Glutamatergic neuron (in vitro differentiated cells): Measurements from ENCODE around the gene NKAPL. TPM values are rescaled to one million over a fixed set of nuclear protein-coding genes. Genes with fewer than 3 reads are reported as not detected.

ENCODE experiments used
- DNase-seq: peaks from one replicate; pipeline ENCODE4 v3.0.0; 2022
- H3K27ac Mint-ChIP-seq: one replicate; pipeline ENCODE4 v1.8.0; 2020; ENCODE audit warnings: mild to moderate bottlenecking, mixed read lengths, inconsistent platforms; ENCODE audit not compliant: unreplicated experiment
- H3K27me3 Mint-ChIP-seq: one replicate; pipeline ENCODE4 v1.8.0; 2020; ENCODE audit warnings: mild to moderate bottlenecking, moderate library complexity, mixed read lengths, inconsistent platforms; ENCODE audit not compliant: unreplicated experiment
- H3K36me3 Mint-ChIP-seq: one replicate; pipeline ENCODE4 v1.8.0; 2020; ENCODE audit warnings: mild to moderate bottlenecking, mixed read lengths, inconsistent platforms; ENCODE audit not compliant: unreplicated experiment
- H3K4me1 Mint-ChIP-seq: one replicate; pipeline ENCODE4 v1.8.0; 2020; ENCODE audit warnings: mild to moderate bottlenecking, low read depth, mixed read lengths, inconsistent platforms; ENCODE audit not compliant: unreplicated experiment
- H3K4me3 Mint-ChIP-seq: one replicate; pipeline ENCODE4 v1.8.0; 2020; ENCODE audit warnings: mild to moderate bottlenecking, mixed read lengths, inconsistent platforms; ENCODE audit not compliant: unreplicated experiment
- H3K9me3 Mint-ChIP-seq: one replicate; pipeline ENCODE4 v1.8.0; 2020; ENCODE audit warnings: mild to moderate bottlenecking, moderate library complexity, mixed read lengths, inconsistent platforms; ENCODE audit not compliant: unreplicated experiment
- total RNA-seq: library from RNA; stranded (reverse); fragmentation: NEBNext Ultra II Directional; extraction: Animal tissue kit (Norgen Biotek cat#: 25700); gene quantifications from one replicate; pipeline ENCODE4 v1.2.1, GENCODE V29; 2021; ENCODE audit not compliant: unreplicated experiment
- TF ChIP-seq, protein P1 (sequence below): fragments of 200-600 bp; sonication (generic); IDR thresholded peaks from one replicate; pipeline ENCODE4 v1.5.0; 2021; ENCODE audit not compliant: partially characterized antibody, unreplicated experiment

Gene NKAPL
- total RNA-seq, 1 donor from 2014 or later: 0.69 TPM

DNA sequence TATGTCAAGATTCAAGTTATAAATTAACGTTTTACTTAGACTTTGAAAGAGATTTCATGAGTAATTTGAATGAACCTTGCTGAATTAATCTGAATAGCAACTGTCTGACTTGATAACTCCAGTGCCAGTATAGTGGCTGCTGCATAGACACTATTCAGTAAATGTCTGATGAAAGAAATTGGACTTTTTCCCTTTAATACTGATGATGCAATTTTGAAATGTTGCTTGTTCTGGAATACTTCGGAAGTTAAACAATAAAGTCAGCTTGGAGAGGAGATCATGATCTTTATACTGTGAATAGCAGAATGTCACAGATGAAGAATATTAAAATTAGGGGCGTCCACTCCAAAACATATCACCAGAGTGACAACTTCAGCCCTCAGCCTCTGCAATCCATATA is 18.6 kb downstream of the NKAPL start:
- H3K4me1 Mint-ChIP-seq: peaks cover 15% of the 10 kb centered on the region
- no peak overlapping the region for H3K27ac Mint-ChIP-seq
- TF ChIP-seq, protein P1, sequence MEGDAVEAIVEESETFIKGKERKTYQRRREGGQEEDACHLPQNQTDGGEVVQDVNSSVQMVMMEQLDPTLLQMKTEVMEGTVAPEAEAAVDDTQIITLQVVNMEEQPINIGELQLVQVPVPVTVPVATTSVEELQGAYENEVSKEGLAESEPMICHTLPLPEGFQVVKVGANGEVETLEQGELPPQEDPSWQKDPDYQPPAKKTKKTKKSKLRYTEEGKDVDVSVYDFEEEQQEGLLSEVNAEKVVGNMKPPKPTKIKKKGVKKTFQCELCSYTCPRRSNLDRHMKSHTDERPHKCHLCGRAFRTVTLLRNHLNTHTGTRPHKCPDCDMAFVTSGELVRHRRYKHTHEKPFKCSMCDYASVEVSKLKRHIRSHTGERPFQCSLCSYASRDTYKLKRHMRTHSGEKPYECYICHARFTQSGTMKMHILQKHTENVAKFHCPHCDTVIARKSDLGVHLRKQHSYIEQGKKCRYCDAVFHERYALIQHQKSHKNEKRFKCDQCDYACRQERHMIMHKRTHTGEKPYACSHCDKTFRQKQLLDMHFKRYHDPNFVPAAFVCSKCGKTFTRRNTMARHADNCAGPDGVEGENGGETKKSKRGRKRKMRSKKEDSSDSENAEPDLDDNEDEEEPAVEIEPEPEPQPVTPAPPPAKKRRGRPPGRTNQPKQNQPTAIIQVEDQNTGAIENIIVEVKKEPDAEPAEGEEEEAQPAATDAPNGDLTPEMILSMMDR: no peak
- no peak for DNase-seq
- peaks cover 2% of the 10 kb centered on the region for H3K9me3 Mint-ChIP-seq
- no peak overlapping the region for H3K4me3 Mint-ChIP-seq
- H3K36me3 Mint-ChIP-seq: peaks cover 5% of the 10 kb centered on the region
- H3K27me3 Mint-ChIP-seq: no peaks in the 10 kb centered on the region

DNA sequence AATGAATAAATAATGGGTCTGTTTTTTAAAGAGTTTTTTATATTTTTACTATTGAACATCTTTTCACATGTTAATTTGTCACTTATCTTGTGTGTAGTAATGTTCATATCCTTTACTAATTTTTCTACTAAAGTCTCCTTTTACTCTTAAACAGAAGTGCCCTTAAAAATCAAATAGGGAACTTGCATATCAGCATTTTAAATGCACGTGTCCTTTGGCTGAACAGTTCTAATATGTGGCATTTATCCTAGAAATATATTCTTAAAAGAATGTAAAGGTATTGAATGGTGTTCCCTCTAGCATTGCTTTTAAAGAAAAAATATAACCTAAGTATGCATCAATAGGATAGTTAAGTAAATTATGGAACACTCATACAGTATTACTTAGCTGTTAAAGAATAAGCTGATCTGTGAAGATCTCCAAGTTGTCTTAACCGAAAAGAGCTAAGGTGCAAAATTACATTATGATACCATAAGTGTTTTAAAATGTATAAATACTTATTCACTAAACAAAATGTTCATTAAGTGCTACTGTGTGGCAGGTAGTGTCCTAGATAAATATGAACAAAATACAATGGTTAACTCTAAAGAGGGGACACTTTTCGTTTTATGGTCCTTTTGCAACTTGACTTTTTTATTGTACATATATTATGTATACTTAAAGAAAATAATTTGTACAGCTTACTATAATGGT is 21.6 kb downstream of the NKAPL start:
- no peak for DNase-seq
- H3K4me1 Mint-ChIP-seq: peaks cover 8% of the 10 kb centered on the region
- TF ChIP-seq, protein P1: no peak
- peak overlapping the region; percentile 83 for H3K4me3 Mint-ChIP-seq
- no peaks in the 10 kb centered on the region for H3K27me3 Mint-ChIP-seq
- no peak overlapping the region for H3K27ac Mint-ChIP-seq
- H3K36me3 Mint-ChIP-seq: peaks cover 5% of the 10 kb centered on the region
- peaks cover 2% of the 10 kb centered on the region for H3K9me3 Mint-ChIP-seq

- peak; percentile 90 for DNase-seq
- TF ChIP-seq, protein P1: no peak
- H3K27me3 Mint-ChIP-seq: no peaks in the 10 kb centered on the region
- H3K4me1 Mint-ChIP-seq: peaks cover 6% of the 10 kb centered on the region
- no peaks in the 10 kb centered on the region for H3K36me3 Mint-ChIP-seq
- H3K9me3 Mint-ChIP-seq: peaks cover 2% of the 10 kb centered on the region
- H3K4me3 Mint-ChIP-seq: peak within 1 kb of the TSS; percentile 97
- peak within 1 kb of the TSS; percentile 80 for H3K27ac Mint-ChIP-seq
Measured at GRCh38 chr6:28281288-28282064, 22.4 kb downstream of the NKAPL start, which contains the start of gene PGBD1. Gene PGBD1, plus strand, starts transcription at chr6:28281572. Its CDS starts 2,242 bp downstream, at chr6:28283814.

DNA sequence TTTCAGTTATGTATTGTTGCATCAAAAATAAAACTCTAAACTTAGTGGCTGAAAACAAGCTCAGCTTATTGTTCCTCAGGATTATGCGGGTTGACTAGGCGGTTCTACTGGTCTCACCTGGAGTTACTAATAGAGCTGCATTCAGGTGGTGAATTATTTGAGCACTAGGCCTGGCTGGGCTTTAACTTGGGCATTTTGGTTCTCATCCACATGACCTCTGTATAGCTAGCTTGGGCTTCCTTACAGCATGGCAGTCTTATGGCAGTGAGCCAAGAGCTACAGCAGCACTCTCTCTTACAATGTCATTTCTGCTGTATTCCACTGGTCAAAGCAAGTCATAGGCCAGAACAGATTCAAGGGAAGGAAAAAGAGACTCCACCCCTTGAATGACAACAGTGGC is 23.8 kb downstream of the NKAPL start:
- H3K27ac Mint-ChIP-seq: no peak overlapping the region
- no peak for DNase-seq
- peaks cover 2% of the 10 kb centered on the region for H3K9me3 Mint-ChIP-seq
- peak overlapping the region; percentile 97 for H3K4me3 Mint-ChIP-seq
- H3K36me3 Mint-ChIP-seq: no peaks in the 10 kb centered on the region
- H3K27me3 Mint-ChIP-seq: no peaks in the 10 kb centered on the region
- TF ChIP-seq, protein P1: no peak
- H3K4me1 Mint-ChIP-seq: peaks cover 6% of the 10 kb centered on the region

GRCh38 chr6:28291573-28291972 is 32.5 kb downstream of the NKAPL start:
- TF ChIP-seq, protein P1: no peak
- H3K9me3 Mint-ChIP-seq: peaks cover 2% of the 10 kb centered on the region
- H3K4me3 Mint-ChIP-seq: no peak overlapping the region
- H3K4me1 Mint-ChIP-seq: no peaks in the 10 kb centered on the region
- H3K36me3 Mint-ChIP-seq: peaks cover 23% of the 10 kb centered on the region
- H3K27me3 Mint-ChIP-seq: no peaks in the 10 kb centered on the region
- H3K27ac Mint-ChIP-seq: no peak overlapping the region
- DNase-seq: no peak
